ENCODE measurements around the gene TSPAN18.

DNA sequence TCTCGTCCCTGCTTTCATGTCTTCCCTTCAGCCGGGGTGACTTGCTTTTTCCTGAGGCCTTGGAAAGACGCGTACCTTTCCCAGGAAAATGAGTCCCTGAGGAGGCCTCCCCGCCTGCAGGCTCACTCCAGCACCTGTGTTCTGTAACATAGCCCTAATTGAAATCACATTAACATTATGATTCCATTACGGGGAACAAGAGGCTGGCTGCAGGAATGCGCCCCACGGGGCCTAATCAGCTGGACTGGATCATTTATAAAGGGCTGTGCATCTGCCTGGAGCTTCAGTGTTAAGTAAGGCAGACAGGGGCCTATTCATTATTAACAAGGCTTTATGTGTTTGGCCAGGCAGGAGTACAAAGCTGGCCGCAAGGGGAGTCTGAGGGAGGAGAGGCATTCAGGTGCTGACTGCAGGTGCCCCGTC, 41.9 kb upstream of the TSPAN18 start:
- no peak for TF ChIP-seq EZH2phosphoT487 (IDR thresholded peaks at IDR 0.05; ENCODE audit: low read depth)
- TF ChIP-seq, protein P1, sequence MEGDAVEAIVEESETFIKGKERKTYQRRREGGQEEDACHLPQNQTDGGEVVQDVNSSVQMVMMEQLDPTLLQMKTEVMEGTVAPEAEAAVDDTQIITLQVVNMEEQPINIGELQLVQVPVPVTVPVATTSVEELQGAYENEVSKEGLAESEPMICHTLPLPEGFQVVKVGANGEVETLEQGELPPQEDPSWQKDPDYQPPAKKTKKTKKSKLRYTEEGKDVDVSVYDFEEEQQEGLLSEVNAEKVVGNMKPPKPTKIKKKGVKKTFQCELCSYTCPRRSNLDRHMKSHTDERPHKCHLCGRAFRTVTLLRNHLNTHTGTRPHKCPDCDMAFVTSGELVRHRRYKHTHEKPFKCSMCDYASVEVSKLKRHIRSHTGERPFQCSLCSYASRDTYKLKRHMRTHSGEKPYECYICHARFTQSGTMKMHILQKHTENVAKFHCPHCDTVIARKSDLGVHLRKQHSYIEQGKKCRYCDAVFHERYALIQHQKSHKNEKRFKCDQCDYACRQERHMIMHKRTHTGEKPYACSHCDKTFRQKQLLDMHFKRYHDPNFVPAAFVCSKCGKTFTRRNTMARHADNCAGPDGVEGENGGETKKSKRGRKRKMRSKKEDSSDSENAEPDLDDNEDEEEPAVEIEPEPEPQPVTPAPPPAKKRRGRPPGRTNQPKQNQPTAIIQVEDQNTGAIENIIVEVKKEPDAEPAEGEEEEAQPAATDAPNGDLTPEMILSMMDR (IDR thresholded peaks at IDR 0.05; ENCODE audit: low read depth, low read length) = no peak

Data from OCI-LY3 (cell line).